Airway epithelial cell (primary cell): ENCODE data around the gene GALM. TPM values are rescaled to one million over a fixed set of nuclear protein-coding genes. Genes with fewer than 3 reads are reported as not detected.

Experiments used
- total RNA-seq: library from RNA; depleted of rRNA; stranded (reverse); fragments of >200 nt; gene quantifications from 2 replicates; pipeline ENCODE4 v1.2.3, GENCODE V29; 2015

The GALM gene
- 4.5 and 8.6 TPM in 2 replicates for total RNA-seq

DNA sequence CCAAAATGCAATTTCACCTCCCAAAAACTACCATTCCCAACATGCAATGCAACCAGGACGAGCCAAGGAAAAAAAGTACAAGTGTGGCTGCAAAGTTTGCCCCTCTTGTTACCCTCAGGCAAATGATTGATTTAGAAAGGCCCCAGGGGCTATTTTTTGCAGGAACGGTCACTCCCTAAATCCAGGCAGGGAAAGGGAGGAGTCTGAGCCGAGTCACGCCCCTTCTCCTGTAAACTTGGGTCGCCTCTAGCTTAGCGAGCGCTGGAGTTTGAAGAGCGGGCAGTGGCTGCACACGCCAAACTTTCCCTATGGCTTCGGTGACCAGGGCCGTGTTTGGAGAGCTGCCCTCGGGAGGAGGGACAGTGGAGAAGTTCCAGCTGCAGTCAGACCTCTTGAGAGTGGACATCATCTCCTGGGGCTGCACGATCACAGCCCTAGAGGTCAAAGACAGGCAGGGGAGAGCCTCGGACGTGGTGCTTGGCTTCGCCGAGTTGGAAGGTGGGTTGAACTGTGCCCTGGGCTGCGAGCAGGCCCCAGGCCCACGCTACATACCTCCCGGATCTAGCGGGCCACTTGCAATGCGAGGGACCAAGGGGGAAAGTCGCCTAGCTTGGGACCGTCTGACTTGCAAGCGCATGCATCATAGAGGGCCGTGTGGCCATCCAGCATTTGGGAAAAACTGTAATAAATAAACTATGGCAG is at the start of gene GALM:
GALM (plus strand) TSS at position 261 of the 702 bp plus-strand sequence; CDS start at position 309, 48 bp downstream.

DNA sequence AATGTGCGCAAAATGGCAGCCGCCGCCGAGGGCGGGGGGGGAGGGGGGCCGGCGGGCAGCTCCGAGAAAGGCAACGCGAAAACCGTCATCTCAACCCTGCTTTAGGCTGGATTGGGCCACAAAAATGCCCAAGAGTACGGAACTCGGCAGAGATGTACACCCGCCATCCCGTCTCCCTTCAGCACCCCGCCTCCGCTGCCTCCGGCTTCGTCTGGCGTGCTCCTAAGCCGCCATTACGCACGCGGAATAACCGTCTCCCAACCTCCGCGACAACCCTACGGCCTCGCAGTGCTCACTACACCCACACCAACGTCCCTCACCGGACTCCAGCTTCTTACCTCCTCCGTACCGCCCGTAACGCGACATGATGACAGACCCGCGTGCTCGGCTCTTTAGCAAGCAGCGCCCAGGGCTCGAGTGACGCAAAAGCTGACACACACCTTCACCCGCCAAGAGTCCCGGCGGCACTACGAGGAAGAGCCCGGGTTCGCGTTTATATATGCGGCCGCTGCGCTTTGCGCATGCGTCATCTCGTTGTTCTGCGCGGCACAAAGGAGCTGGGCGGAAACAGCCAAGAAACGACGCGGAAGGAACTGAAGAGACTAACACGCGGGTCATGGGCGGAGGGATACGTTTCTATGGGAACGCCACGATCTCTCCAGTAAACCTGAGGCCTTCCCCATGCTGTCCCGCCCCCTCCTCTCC is 85.1 kb downstream of the GALM start, which contains the start of gene SRSF7:
SRSF7 (minus strand) TSS at position 471 of the 705 bp plus-strand sequence; CDS start at position 366, 105 bp downstream.

Other genes with a start within 250 kb of the GALM start
- gene HNRNPLL, start 63.2 kb upstream of the GALM start, total RNA-seq = 14.7 and 23.1 TPM in 2 replicates
- 113 and 133 TPM in 2 replicates for gene SRSF7, start 85.2 kb downstream of the GALM start, total RNA-seq
- gene GEMIN6, start 112.1 kb downstream of the GALM start, total RNA-seq = 6.2 and 12.4 TPM in 2 replicates
- gene DHX57, start 209.8 kb downstream of the GALM start, total RNA-seq = 11.8 and 14.9 TPM in 2 replicates
- gene MORN2, start 209.9 kb downstream of the GALM start, total RNA-seq = 11.8 and 17.9 TPM in 2 replicates
- gene ARHGEF33, start 223.8 kb downstream of the GALM start, total RNA-seq = 0.14 and 0.33 TPM in 2 replicates